IPS DF 6.9 (cell line): ENCODE results near the gene AP5M1.

Source experiments
- DNase-seq: peaks from one replicate; pipeline ENCODE4 v3.0.0-alpha.2; 2013; ENCODE audit warnings: low read depth, low spot score
- H3K27ac ChIP-seq: one replicate; pipeline ENCODE4 v1.5.1; 2013; ENCODE audit warnings: low read length, control low read depth
- H3K27me3 ChIP-seq: 2 replicates; pipeline ENCODE4 v1.6.1; 2013; ENCODE audit warnings: mild to moderate bottlenecking, low read length; ENCODE audit not compliant: control insufficient read depth, insufficient read depth
- H3K36me3 ChIP-seq: 2 replicates; pipeline ENCODE4 v1.6.1; 2013; ENCODE audit warnings: low read length; ENCODE audit not compliant: control insufficient read depth, insufficient read depth
- H3K4me1 ChIP-seq: 2 replicates; pipeline ENCODE4 v1.6.1; 2013; ENCODE audit warnings: low read length; ENCODE audit not compliant: control insufficient read depth, insufficient read depth
- H3K4me3 ChIP-seq: 2 replicates; pipeline ENCODE4 v1.5.1; 2013; ENCODE audit warnings: mild to moderate bottlenecking, low read length
- H3K9me3 ChIP-seq: 2 replicates; pipeline ENCODE4 v1.6.1; 2013; ENCODE audit warnings: low read length, inconsistent platforms; ENCODE audit not compliant: control insufficient read depth, insufficient read depth
- WGBS: extraction: QIAGEN DNeasy Blood & Tissue Kit; methylation state at CpG from one replicate; pipeline ENCODE4 v1.1.7; 2013; ENCODE audit warnings: mixed read lengths, missing lambda C conversion rate; ENCODE audit not compliant: insufficient read length, insufficient coverage; 5-methylcytosine and 5-hydroxymethylcytosine counted together

Gene AP5M1

GRCh38 chr14:57290751-57291150 lies 22.0 kb downstream of the AP5M1 start:
- no peak overlapping the region for H3K4me3 ChIP-seq
- no peaks in the 10 kb centered on the region for H3K4me1 ChIP-seq
- H3K9me3 ChIP-seq = no peaks in the 10 kb centered on the region
- no peaks in the 10 kb centered on the region for H3K27me3 ChIP-seq
- no peak for DNase-seq
- H3K36me3 ChIP-seq = no peaks in the 10 kb centered on the region
- WGBS = no CpG with 5 or more reads among the region's 5 CpGs
- no peak overlapping the region for H3K27ac ChIP-seq

GRCh38 chr14:57291692-57292647 lies 23.2 kb downstream of the AP5M1 start:
- WGBS = no CpG with 5 or more reads among the region's 6 CpGs
- Histone ChIP-seq H3K27ac (no peak overlapping the region), H3K9me3 (no peaks in the 10 kb centered on the region)

GRCh38 chr14:57293866-57294837 lies 25.4 kb downstream of the AP5M1 start:
- no peak overlapping the region for H3K27ac ChIP-seq
- no peaks in the 10 kb centered on the region for H3K27me3 ChIP-seq
- no peak overlapping the region for H3K4me3 ChIP-seq
- WGBS = no CpG with 5 or more reads among the region's 1 CpG
- no peaks in the 10 kb centered on the region for H3K9me3 ChIP-seq
- DNase-seq = no peak
- H3K4me1 ChIP-seq = no peaks in the 10 kb centered on the region
- no peaks in the 10 kb centered on the region for H3K36me3 ChIP-seq

More at GRCh38 chr14:57291692-57292647, 23.2 kb downstream of the AP5M1 start:
- DNase-seq = no peak
- H3K36me3 ChIP-seq = no peaks in the 10 kb centered on the region
- H3K4me3 ChIP-seq = no peak overlapping the region
- H3K27me3 ChIP-seq = no peaks in the 10 kb centered on the region
- no peaks in the 10 kb centered on the region for H3K4me1 ChIP-seq

- no peak overlapping the region for H3K27ac ChIP-seq
- 100% methylated on average over 1 of the region's 1 CpG for WGBS
- H3K9me3 ChIP-seq = no peaks in the 10 kb centered on the region
- H3K4me3 ChIP-seq = no peak overlapping the region
- H3K27me3 ChIP-seq = no peaks in the 10 kb centered on the region
- H3K36me3 ChIP-seq = no peaks in the 10 kb centered on the region
- DNase-seq = no peak
- no peaks in the 10 kb centered on the region for H3K4me1 ChIP-seq
These were observed 26.5 kb downstream of the AP5M1 start for GRCh38 chr14:57295239-57295638.

GRCh38 chr14:57297852-57298251 lies 29.1 kb downstream of the AP5M1 start:
- Histone ChIP-seq H3K27me3 (no peaks in the 10 kb centered on the region), H3K4me1 (no peaks in the 10 kb centered on the region), H3K9me3 (no peaks in the 10 kb centered on the region), H3K27ac (no peak overlapping the region), H3K36me3 (no peaks in the 10 kb centered on the region), H3K4me3 (no peak overlapping the region)
- WGBS = no CpG with 5 or more reads among the region's 4 CpGs
- no peak for DNase-seq

GRCh38 chr14:57299511-57299910 lies 30.7 kb downstream of the AP5M1 start:
- Histone ChIP-seq H3K27me3 (no peaks in the 10 kb centered on the region), H3K36me3 (no peaks in the 10 kb centered on the region), H3K9me3 (no peaks in the 10 kb centered on the region), H3K27ac (no peak overlapping the region), H3K4me3 (no peak overlapping the region), H3K4me1 (no peaks in the 10 kb centered on the region)
- WGBS = no CpG with 5 or more reads among the region's 3 CpGs
- no peak for DNase-seq

- Histone ChIP-seq H3K36me3 (no peaks in the 10 kb centered on the region), H3K27me3 (no peaks in the 10 kb centered on the region), H3K4me1 (no peaks in the 10 kb centered on the region), H3K9me3 (no peaks in the 10 kb centered on the region), H3K4me3 (no peak overlapping the region), H3K27ac (no peak overlapping the region)
- DNase-seq = no peak
- no CpG with 5 or more reads among the region's 5 CpGs for WGBS
These were observed 34.1 kb downstream of the AP5M1 start for GRCh38 chr14:57302883-57303282.

GRCh38 chr14:57314396-57315089 lies 45.8 kb downstream of the AP5M1 start:
- no peaks in the 10 kb centered on the region for H3K27me3 ChIP-seq
- DNase-seq = no peak
- H3K4me3 ChIP-seq = no peak overlapping the region
- H3K4me1 ChIP-seq = no peaks in the 10 kb centered on the region
- H3K9me3 ChIP-seq = no peaks in the 10 kb centered on the region
- no peaks in the 10 kb centered on the region for H3K36me3 ChIP-seq
- no peak overlapping the region for H3K27ac ChIP-seq
- no CpG with 5 or more reads among the region's 7 CpGs for WGBS

- Histone ChIP-seq H3K27me3 (no peaks in the 10 kb centered on the region), H3K36me3 (no peaks in the 10 kb centered on the region), H3K27ac (no peak overlapping the region), H3K4me1 (no peaks in the 10 kb centered on the region), H3K4me3 (no peak overlapping the region), H3K9me3 (no peaks in the 10 kb centered on the region)
- WGBS = no CpG with 5 or more reads among the region's 3 CpGs
- DNase-seq = peak; percentile 37
These were observed 48.6 kb downstream of the AP5M1 start for GRCh38 chr14:57317248-57317833.
